Prostate gland (tissue), 2 donors: ENCODE measurements around the gene ARFGAP3. TPM values are rescaled to one million over a fixed set of nuclear protein-coding genes. Genes with fewer than 3 reads are reported as not detected.
"Not testable (repeated sequence)": the region's sequence is repeated elsewhere in the genome, so short reads cannot be mapped to it uniquely, and the experiment has no call there.

Source experiments
- DNase-seq: peaks from one replicate; pipeline ENCODE4 v3.0.0-alpha.2; 2019; ENCODE audit warnings: low spot score
- H3K27ac ChIP-seq, 2 donors: fragments of 200-600 bp; sonication (generic); 2 replicates each; pipeline ENCODE4 v1.5.1; 2017 to 2019
- H3K27me3 ChIP-seq: fragments of 200-600 bp; sonication (generic); replicated peaks from 2 replicates; pipeline ENCODE4 v1.5.1; 2019; ENCODE audit not compliant: insufficient read depth
- H3K36me3 ChIP-seq, 2 donors: fragments of 200-600 bp; sonication (generic); 1 replicate in 1 of 2; 2 replicates in 1 of 2; pipeline versions ENCODE4 v1.5.1 to v1.8.1; 2017 to 2019
- H3K4me1 ChIP-seq: fragments of 200-600 bp; sonication (generic); replicated peaks from 2 replicates; pipeline ENCODE4 v1.5.1; 2019
- H3K4me3 ChIP-seq, 2 donors: fragments of 200-600 bp; sonication (generic); 2 replicates each; pipeline ENCODE4 v1.5.1; 2017 to 2019
- H3K9me3 ChIP-seq: fragments of 200-600 bp; sonication (generic); 2 replicates; pipeline ENCODE4 v1.5.1; 2017
- CTCF ChIP-seq, 4 experiments: fragments of 200-600 bp in 2 of 4; fragments of 450-650 bp in 2 of 4; sonication (generic) in 2 of 4; IDR thresholded peaks; 1 replicate in 3 of 4; 2 replicates in 1 of 4; pipeline ENCODE4 v1.5.1; 2016 to 2019; ENCODE audit warnings: antibody characterized with exemption in 4 of 4, mild to moderate bottlenecking in 2 of 4, moderate library complexity in 2 of 4
- POLR2A ChIP-seq: fragments of 450-650 bp; IDR thresholded peaks from one replicate; pipeline ENCODE4 v1.6.1; 2016; ENCODE audit warnings: antibody characterized with exemption, mild to moderate bottlenecking
- POLR2AphosphoS5 ChIP-seq: sonication (generic); formaldehyde crosslinking; IDR thresholded peaks from one replicate; pipeline ENCODE4 v1.6.1; 2017; ENCODE audit warnings: antibody characterized with exemption
- WGBS: methylation state at CpG from one replicate; pipeline ENCODE4 v1.1.5; 2018; 5-methylcytosine and 5-hydroxymethylcytosine counted together
- intact Hi-C: fragments of 100-400 bp; cut with DNase I; formaldehyde crosslinking; loops from one replicate; pipeline ENCODE4 v1.14.2; 2022
- total RNA-seq, 2 donors: library from RNA; depleted of rRNA; stranded (reverse); fragments of >200 nt; gene quantifications; one replicate each; pipeline ENCODE4 v1.1.0, GENCODE V29; 2016

The ARFGAP3 gene
- total RNA-seq, 2 donors from 2014 or later = 92.9 to 127 TPM

GRCh38 chr22:42785706-42786499, 71.2 kb downstream of the ARFGAP3 start:
- 92% methylated on average over 20 of the region's 20 CpGs for WGBS
- intact Hi-C loops = loop anchor here (10.0 kb wide), 2 partner anchors 121 to 229 kb away; partner anchors contain the start of gene PACSIN2

GRCh38 chr22:42782306-42782705, 74.8 kb downstream of the ARFGAP3 start:
- DNase-seq, H3K4me1 ChIP-seq, H3K4me3 ChIP-seq, H3K9me3 ChIP-seq, H3K36me3 ChIP-seq, H3K27me3 ChIP-seq, H3K27ac ChIP-seq: not testable (repeated sequence)
- WGBS = 92% methylated on average over 9 of the region's 9 CpGs
- intact Hi-C loops = loop anchor here (5.0 to 10.0 kb wide), 3 partner anchors 35 to 232 kb away; partner anchors contain the start of gene PACSIN2

More at GRCh38 chr22:42785706-42786499, 71.2 kb downstream of the ARFGAP3 start:
- H3K4me3 ChIP-seq = no peak overlapping the region
- H3K27me3 ChIP-seq = no peaks in the 10 kb centered on the region
- no peak overlapping the region for H3K27ac ChIP-seq
- no peaks in the 10 kb centered on the region for H3K9me3 ChIP-seq
- no peak for DNase-seq
- TF ChIP-seq POLR2A = no peak
- H3K36me3 ChIP-seq = no peaks in the 10 kb centered on the region
- H3K4me1 ChIP-seq = no peaks in the 10 kb centered on the region

- no peaks in the 10 kb centered on the region for H3K9me3 ChIP-seq
- no peak overlapping the region for H3K4me3 ChIP-seq
- TF ChIP-seq CTCF (IDR thresholded peaks at IDR 0.05) = peak; percentile 71 to 98 (median 92)
- no peak for TF ChIP-seq POLR2A
- TF ChIP-seq POLR2AphosphoS5 = peak; percentile 88
- no peaks in the 10 kb centered on the region for H3K27me3 ChIP-seq
- H3K4me1 ChIP-seq = no peaks in the 10 kb centered on the region
- intact Hi-C loops = loop anchor here (5.0 to 10.0 kb wide), 3 partner anchors 37 to 235 kb away; partner anchors contain the start of gene PACSIN2
- WGBS = 31% methylated on average over 6 of the region's 6 CpGs
- peak overlapping the region in 1 of 2 donors; percentile 49 for H3K27ac ChIP-seq
- peak; percentile 94 for DNase-seq
- no peaks in the 10 kb centered on the region for H3K36me3 ChIP-seq
These were observed 77.0 kb downstream of the ARFGAP3 start for GRCh38 chr22:42780070-42780540.

DNA sequence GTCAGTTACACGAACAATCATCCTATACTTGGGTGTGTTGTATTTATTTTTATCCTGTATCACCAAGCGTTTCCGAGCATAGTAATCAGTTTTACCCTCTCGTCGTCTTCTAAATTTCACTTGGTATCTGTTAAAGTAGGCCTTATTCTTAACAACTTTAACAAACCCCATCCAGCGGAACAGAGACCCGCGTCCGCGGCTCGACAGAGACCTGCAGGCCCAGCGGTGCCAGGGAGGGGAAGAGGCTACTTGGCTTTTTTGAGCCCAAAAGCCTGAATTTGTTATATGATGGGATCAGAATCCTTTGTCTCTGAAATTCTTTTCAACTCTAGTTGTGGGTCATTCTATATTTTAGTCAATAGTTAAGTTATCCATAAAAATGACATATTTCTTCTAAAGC, 79.9 kb downstream of the ARFGAP3 start:
- DNase-seq = no peak
- WGBS = 92% methylated on average over 12 of the region's 12 CpGs
- intact Hi-C loops = loop anchor here (10.0 kb wide), 1 partner anchor 318 kb away; no protein-coding TSS in a partner anchor
- no peak overlapping the region for H3K4me3 ChIP-seq
- H3K9me3 ChIP-seq = no peaks in the 10 kb centered on the region
- no peaks in the 10 kb centered on the region for H3K4me1 ChIP-seq
- no peak overlapping the region for H3K27ac ChIP-seq
- no peaks in the 10 kb centered on the region for H3K36me3 ChIP-seq
- H3K27me3 ChIP-seq = no peaks in the 10 kb centered on the region
- TF ChIP-seq POLR2A (no peak), POLR2AphosphoS5 (no peak), CTCF (IDR thresholded peaks at IDR 0.05) (no peak)

DNA sequence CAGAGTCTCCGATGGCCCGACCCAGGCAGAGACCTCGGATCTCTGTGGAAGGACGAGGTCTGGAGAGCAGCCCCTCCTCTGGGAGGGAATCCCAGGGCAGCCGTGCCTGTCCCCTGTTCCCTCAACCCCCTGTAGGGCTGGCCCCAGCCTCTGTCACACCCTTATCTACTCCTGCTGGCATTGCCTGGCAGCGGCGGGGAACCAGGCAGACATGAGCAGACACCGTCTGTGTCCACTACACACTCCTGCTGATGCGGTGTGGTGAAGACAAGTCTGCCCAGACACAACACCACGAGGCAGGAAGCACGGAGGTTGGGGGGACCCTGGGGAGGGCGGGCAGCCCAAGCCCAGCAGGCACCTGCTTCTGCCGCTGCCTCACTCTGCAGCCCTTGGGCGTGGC, 83.9 kb downstream of the ARFGAP3 start:
- WGBS = 68% methylated on average over 14 of the region's 14 CpGs
- Histone ChIP-seq H3K4me1 (no peaks in the 10 kb centered on the region), H3K36me3 (no peaks in the 10 kb centered on the region), H3K27ac (no peak overlapping the region), H3K9me3 (no peaks in the 10 kb centered on the region), H3K27me3 (no peaks in the 10 kb centered on the region), H3K4me3 (no peak overlapping the region)
- intact Hi-C loops = loop anchor here (10.0 kb wide), 1 partner anchor 322 kb away; no protein-coding TSS in a partner anchor
- DNase-seq = no peak
- TF ChIP-seq CTCF (IDR thresholded peaks at IDR 0.05) = no peak
- no peak for TF ChIP-seq POLR2A
- TF ChIP-seq POLR2AphosphoS5 = no peak
